Keratinocyte (primary cell): ENCODE data around the gene CLMN. TPM values are rescaled to one million over a fixed set of nuclear protein-coding genes. Genes with fewer than 3 reads are reported as not detected.

Source experiments
- DNase-seq: peaks from one replicate; pipeline ENCODE4 v3.0.0-alpha.2; 2011; ENCODE audit warnings: low read depth, missing footprints, low spot score
- FAIRE-seq: peaks from 2 replicates; lab custom pipeline; 2011; peaks lifted over from hg19 to GRCh38; lab: Jason Lieb, UNC
- H2AFZ ChIP-seq: 2 replicates; pipeline ENCODE4 v1.6.0; 2012; ENCODE audit warnings: low read length, control low read depth, inconsistent platforms; ENCODE audit not compliant: control insufficient read depth
- H3K27ac ChIP-seq: 2 replicates; pipeline ENCODE4 v1.5.1; 2011; ENCODE audit warnings: low read length; ENCODE audit not compliant: control insufficient read depth, insufficient read depth
- H3K27me3 ChIP-seq: 3 replicates; pipeline ENCODE4 v1.6.0; 2011; ENCODE audit warnings: low read length; ENCODE audit not compliant: control insufficient read depth, insufficient read depth; ENCODE audit errors: extremely low read depth
- H3K36me3 ChIP-seq, 2 experiments: 2 replicates in 1 of 2; 3 replicates in 1 of 2; pipeline ENCODE4 v1.5.1; 2011; ENCODE audit warnings: low read length in 2 of 2, mild to moderate bottlenecking in 1 of 2; ENCODE audit not compliant: control insufficient read depth in 2 of 2, insufficient read depth in 2 of 2; ENCODE audit errors: extremely low read depth in 1 of 2
- H3K4me1 ChIP-seq: 3 replicates; pipeline ENCODE4 v1.5.1; 2011; ENCODE audit warnings: low read length; ENCODE audit not compliant: control insufficient read depth, insufficient read depth; ENCODE audit errors: extremely low read depth
- H3K4me2 ChIP-seq: 3 replicates; pipeline ENCODE4 v1.6.0; 2011; ENCODE audit warnings: low read depth, low read length; ENCODE audit not compliant: control insufficient read depth, insufficient read depth; ENCODE audit errors: extremely low read depth
- H3K4me3 ChIP-seq, 3 experiments: fragments of 200-600 bp in 1 of 3; sonication (generic) in 1 of 3; 2 replicates in 2 of 3; 3 replicates in 1 of 3; pipeline ENCODE4 v1.5.1; 2011 to 2016; ENCODE audit warnings: low read length in 3 of 3, mild to moderate bottlenecking in 3 of 3, control low read depth in 2 of 3, inconsistent platforms in 1 of 3, low read depth in 1 of 3, mixed read lengths in 1 of 3, mixed run types in 1 of 3, moderate library complexity in 1 of 3; ENCODE audit not compliant: control insufficient read depth in 2 of 3, insufficient read depth in 2 of 3; ENCODE audit errors: extremely low read depth in 1 of 3
- H3K79me2 ChIP-seq: 2 replicates; pipeline ENCODE4 v1.6.0; 2012; ENCODE audit warnings: low read length; ENCODE audit not compliant: control insufficient read depth, insufficient read depth
- H3K9ac ChIP-seq: 3 replicates; pipeline ENCODE4 v1.6.0; 2011; ENCODE audit warnings: low read length; ENCODE audit not compliant: control insufficient read depth, insufficient read depth; ENCODE audit errors: extremely low read depth
- H3K9me1 ChIP-seq: 3 replicates; pipeline ENCODE4 v1.6.0; 2011; ENCODE audit warnings: low read length; ENCODE audit not compliant: control insufficient read depth, insufficient read depth; ENCODE audit errors: extremely low read depth
- H3K9me3 ChIP-seq: 2 replicates; pipeline ENCODE4 v1.5.1; 2012; ENCODE audit warnings: low read depth, low read length; ENCODE audit not compliant: control insufficient read depth
- H4K20me1 ChIP-seq: 3 replicates; pipeline ENCODE4 v1.6.0; 2011; ENCODE audit warnings: low read length; ENCODE audit not compliant: control insufficient read depth, insufficient read depth; ENCODE audit errors: extremely low read depth
- EZH2 ChIP-seq: IDR thresholded peaks from one replicate; pipeline ENCODE4 v1.6.1; 2012; ENCODE audit warnings: inconsistent platforms, mild to moderate bottlenecking, low read length, moderate library complexity
- dilution Hi-C: fragments of 300-500 bp; cut with MboI; formaldehyde crosslinking; loops from one replicate; pipeline ENCODE4 v1.7.0; 2020; ENCODE audit warnings: low sequenced_read_pairs; ENCODE audit not compliant: extremely low pct_ligation_motif_present
- polyA plus RNA-seq, 5 experiments: library from polyadenylated mRNA; depleted of rRNA in 3 of 5; stranded (reverse) in 3 of 5; stranded (forward) in 1 of 5; unstranded in 1 of 5; fragments of >200 nt; gene quantifications; 1 replicate in 1 of 5; 2 replicates in 3 of 5; 3 replicates in 1 of 5; pipeline versions ENCODE4 v1.2.1 to v1.2.3, GENCODE V29; 2011 to 2012; ENCODE audit warnings: missing spikeins in 2 of 5, low read depth in 1 of 5, low replicate concordance in 1 of 5
- TF ChIP-seq, protein P1 (sequence below), 3 experiments: IDR thresholded peaks in 1 of 3; conservative IDR thresholded peaks in 1 of 3; optimal IDR thresholded peaks in 1 of 3; 2 replicates in 2 of 3; 3 replicates in 1 of 3; pipeline versions ENCODE3 to v1.5.1; 2011; ENCODE audit warnings: low read length in 3 of 3, mild to moderate bottlenecking in 3 of 3, moderate library complexity in 2 of 3, control low read depth in 1 of 3, inconsistent platforms in 1 of 3; ENCODE audit not compliant: insufficient read depth in 2 of 3; ENCODE audit errors: extremely low read depth in 1 of 3

Gene CLMN
- polyA plus RNA-seq, 1 donor (not counting 4 experiments of a cell fraction or from before 2014, with no cell fraction given): 6.1 TPM

GRCh38 chr14:95167177-95167576, 152.5 kb downstream of the CLMN start:
- Histone ChIP-seq H3K4me2 (no peak overlapping the region), H3K27ac (no peak overlapping the region), H3K9me3 (peaks cover 2% of the 10 kb centered on the region), H3K9ac (no peak overlapping the region), H3K79me2 (no peaks in the 10 kb centered on the region), H3K4me3 (no peak overlapping the region), H4K20me1 (peaks cover 2% of the 10 kb centered on the region), H3K4me1 (no peaks in the 10 kb centered on the region), H2AFZ (no peak overlapping the region), H3K9me1 (no peaks in the 10 kb centered on the region), H3K36me3 (no peaks in the 10 kb centered on the region), H3K27me3 (no peaks in the 10 kb centered on the region)
- DNase-seq (no peak), FAIRE-seq (no peak)
- TF ChIP-seq, protein P1, sequence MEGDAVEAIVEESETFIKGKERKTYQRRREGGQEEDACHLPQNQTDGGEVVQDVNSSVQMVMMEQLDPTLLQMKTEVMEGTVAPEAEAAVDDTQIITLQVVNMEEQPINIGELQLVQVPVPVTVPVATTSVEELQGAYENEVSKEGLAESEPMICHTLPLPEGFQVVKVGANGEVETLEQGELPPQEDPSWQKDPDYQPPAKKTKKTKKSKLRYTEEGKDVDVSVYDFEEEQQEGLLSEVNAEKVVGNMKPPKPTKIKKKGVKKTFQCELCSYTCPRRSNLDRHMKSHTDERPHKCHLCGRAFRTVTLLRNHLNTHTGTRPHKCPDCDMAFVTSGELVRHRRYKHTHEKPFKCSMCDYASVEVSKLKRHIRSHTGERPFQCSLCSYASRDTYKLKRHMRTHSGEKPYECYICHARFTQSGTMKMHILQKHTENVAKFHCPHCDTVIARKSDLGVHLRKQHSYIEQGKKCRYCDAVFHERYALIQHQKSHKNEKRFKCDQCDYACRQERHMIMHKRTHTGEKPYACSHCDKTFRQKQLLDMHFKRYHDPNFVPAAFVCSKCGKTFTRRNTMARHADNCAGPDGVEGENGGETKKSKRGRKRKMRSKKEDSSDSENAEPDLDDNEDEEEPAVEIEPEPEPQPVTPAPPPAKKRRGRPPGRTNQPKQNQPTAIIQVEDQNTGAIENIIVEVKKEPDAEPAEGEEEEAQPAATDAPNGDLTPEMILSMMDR (optimal IDR thresholded peaks at IDR 0.05 in 1 of 3, IDR thresholded peaks at IDR 0.05 in 1 of 3, conservative IDR thresholded peaks at IDR 0.05 in 1 of 3; ENCODE audit: extremely low read depth in 1 of 3, insufficient read depth in 2 of 3, low read length in 3 of 3): no peak
- TF ChIP-seq EZH2: no peak
- dilution Hi-C loops: no loop called here

- peaks cover 2% of the 10 kb centered on the region for H3K9me3 ChIP-seq
- DNase-seq (no peak), FAIRE-seq (no peak)
- TF ChIP-seq EZH2: no peak
- TF ChIP-seq, protein P1 (optimal IDR thresholded peaks at IDR 0.05 in 1 of 3, IDR thresholded peaks at IDR 0.05 in 1 of 3, conservative IDR thresholded peaks at IDR 0.05 in 1 of 3; ENCODE audit: extremely low read depth in 1 of 3, insufficient read depth in 2 of 3, low read length in 3 of 3): no peak
- no peaks in the 10 kb centered on the region for H4K20me1 ChIP-seq
- no peak overlapping the region for H3K27ac ChIP-seq
- H3K79me2 ChIP-seq: no peaks in the 10 kb centered on the region
- H3K9ac ChIP-seq: no peak overlapping the region
- dilution Hi-C loops: no loop called here
- H3K4me2 ChIP-seq: no peak overlapping the region
- no peaks in the 10 kb centered on the region for H3K36me3 ChIP-seq
- no peak overlapping the region for H3K4me3 ChIP-seq
- no peaks in the 10 kb centered on the region for H3K9me1 ChIP-seq
- no peaks in the 10 kb centered on the region for H3K4me1 ChIP-seq
- no peak overlapping the region for H2AFZ ChIP-seq
- no peaks in the 10 kb centered on the region for H3K27me3 ChIP-seq
Observed at GRCh38 chr14:95165517-95165916, 154.2 kb downstream of the CLMN start.
